Measurements from ENCODE around the gene CCDC91. TPM values are rescaled to one million over a fixed set of nuclear protein-coding genes. Genes with fewer than 3 reads are reported as not detected.

CCDC91 gene
- total and polyA plus RNA-seq, 2 of the 4 experiments (the other 2 are of a cell fraction), result 8.6 to 14.7 TPM

GRCh38 chr12:28486521-28486920 lies 296.3 kb downstream of the CCDC91 start:
- no peaks in the 10 kb centered on the region for H3K4me1 ChIP-seq (ENCODE audit: control insufficient read depth, insufficient read depth, low read length)
- H2BK120ac ChIP-seq (ENCODE audit: low read depth, low read length), result no peak overlapping the region
- no peak overlapping the region for H2AFZ ChIP-seq (replicated peaks; ENCODE audit: low read length, poor library complexity)
- no peaks in the 10 kb centered on the region for H3K79me1 ChIP-seq (ENCODE audit: low read depth in 1 of 2, low read length in 2 of 2)
- no peak overlapping the region for H2BK20ac ChIP-seq (ENCODE audit: low read depth, low read length)
- no peak overlapping the region for H3K4me3 ChIP-seq (ENCODE audit: insufficient read depth, low read depth, low read length)
- in situ Hi-C loops (cut with MboI; ENCODE audit: low sequenced_read_pairs), result no loop called here
- no peaks in the 10 kb centered on the region for H3K36me3 ChIP-seq (ENCODE audit: control insufficient read depth, insufficient read depth, low read length)
- POLR2A ChIA-PET (ENCODE audit: unreplicated experiment), result no interaction called here
- H4K20me1 ChIP-seq (ENCODE audit: insufficient read depth, low read length), result no peaks in the 10 kb centered on the region
- ATAC-seq (ENCODE audit: low read depth) (no peak), DNase-seq (no peak)
- H3K9me3 ChIP-seq (ENCODE audit: control insufficient read depth, insufficient read depth, low read length), result no peaks in the 10 kb centered on the region
- no peak overlapping the region for H3K4me2 ChIP-seq (ENCODE audit: low read depth, low read length)
- no peak overlapping the region for H4K91ac ChIP-seq (ENCODE audit: insufficient read depth, low read depth, low read length)
- H2BK15ac ChIP-seq (ENCODE audit: low read depth, low read length), result no peak overlapping the region
- CTCF ChIA-PET, result no interaction called here
- no peak overlapping the region for H3K9ac ChIP-seq (ENCODE audit: low read depth, low read length)
- H3K27me3 ChIP-seq (ENCODE audit: control insufficient read depth, insufficient read depth, low read length), result no peaks in the 10 kb centered on the region
- no peak overlapping the region for H3K23ac ChIP-seq (ENCODE audit: low read depth, low read length)
- H3K56ac ChIP-seq (ENCODE audit: extremely low read depth, insufficient read depth, low read length), result no peak overlapping the region
- dilution Hi-C loops (cut with HindIII; ENCODE audit: low sequenced_read_pairs, unreplicated experiment), result no loop called here
- H3K18ac ChIP-seq (ENCODE audit: low read depth, low read length), result no peak overlapping the region
- no peak overlapping the region for H2AK5ac ChIP-seq (ENCODE audit: low read depth, low read length)
- TF ChIP-seq CEBPB (IDR thresholded peaks at IDR 0.05; ENCODE audit: low read depth, low read length) (no peak), NFE2L2 (IDR thresholded peaks at IDR 0.05; ENCODE audit: low read depth, low read length) (no peak), CTCF (conservative IDR thresholded peaks at IDR 0.05; ENCODE audit: low read depth, low read length) (no peak), ELK1 (IDR thresholded peaks at IDR 0.05; ENCODE audit: borderline replicate concordance, low read depth, low read length) (no peak)
- no peak overlapping the region for H4K5ac ChIP-seq (ENCODE audit: low read depth, low read length)
- intact Hi-C loops (cut with micrococcal nuclease), result no loop called here
- H3K4ac ChIP-seq (ENCODE audit: low read depth, low read length), result no peak overlapping the region
- no peak overlapping the region for H2BK5ac ChIP-seq (ENCODE audit: low read depth, low read length, poor library complexity, severe bottlenecking)
- H4K8ac ChIP-seq (ENCODE audit: low read depth in 2 of 2, low read length in 2 of 2), result no peak overlapping the region
- H2AK9ac ChIP-seq (replicated peaks; ENCODE audit: low read depth, low read length, poor library complexity), result no peak overlapping the region
- H3K14ac ChIP-seq (replicated peaks; ENCODE audit: low read depth, low read length), result no peak overlapping the region
- no peak overlapping the region for H3K27ac ChIP-seq (ENCODE audit: insufficient read depth, low read length)
- no peaks in the 10 kb centered on the region for H3K9me1 ChIP-seq (ENCODE audit: insufficient read depth, low read length)
- no CpG with 5 or more reads among the region's 1 CpG for WGBS, 2 experiments (ENCODE audit: extremely low coverage in 2 of 2, insufficient read length in 1 of 2)
- no TSS peak for BruUV-seq (replicated peaks)

All from IMR-90 (cell line).